WTC11 (cell line): ENCODE data around the gene DNAH11. TPM values are rescaled to one million over a fixed set of nuclear protein-coding genes. Genes with fewer than 3 reads are reported as not detected.

Source experiments
- ATAC-seq: fragments of 200-7000 bp; cut with Tn5 transposase; 2 replicates; pipeline ENCODE4 v1.10.0; 2021; ENCODE audit warnings: mild to moderate bottlenecking, moderate library complexity
- CTCF ChIA-PET: fragments of 300-600 bp; sonication (Branson Sonifier 250); formaldehyde crosslinking; loops from one replicate; lab custom pipeline; 2021; ENCODE audit warnings: antibody characterized with exemption; lab: Charles Lee
- POLR2A ChIA-PET: fragments of 350-600 bp; sonication (Branson Sonifier 250); formaldehyde crosslinking; loops from one replicate; lab custom pipeline; 2021; ENCODE audit warnings: antibody characterized with exemption; lab: Charles Lee
- DNase-seq: peaks from one replicate; pipeline ENCODE4 v3.0.0; 2021; ENCODE audit warnings: low spot score
- H3K27ac Mint-ChIP-seq: 2 replicates; pipeline ENCODE4 v1.8.0; 2021; ENCODE audit warnings: mixed read lengths
- H3K27me3 Mint-ChIP-seq: 2 replicates; pipeline ENCODE4 v1.8.0; 2021; ENCODE audit warnings: low read depth, mild to moderate bottlenecking, moderate library complexity, mixed read lengths
- H3K36me3 Mint-ChIP-seq: 2 replicates; pipeline ENCODE4 v1.8.0; 2021; ENCODE audit warnings: mixed read lengths
- H3K4me1 Mint-ChIP-seq: 2 replicates; pipeline ENCODE4 v1.8.0; 2022; ENCODE audit warnings: mixed read lengths
- H3K4me3 Mint-ChIP-seq: 2 replicates; pipeline ENCODE4 v1.8.0; 2021; ENCODE audit warnings: mild to moderate bottlenecking, moderate library complexity, mixed read lengths
- H3K9me3 Mint-ChIP-seq: 2 replicates; pipeline ENCODE4 v1.8.0; 2021; ENCODE audit warnings: mixed read lengths
- ATF1 ChIP-seq: sonication (generic); formaldehyde crosslinking; IDR thresholded peaks from 2 replicates; pipeline ENCODE4 v1.8.1; 2023; ENCODE audit warnings: mild to moderate bottlenecking, moderate library complexity, missing genetic modification reagents
- CBFB ChIP-seq: sonication (generic); formaldehyde crosslinking; IDR thresholded peaks from 2 replicates; pipeline ENCODE4 v1.8.1; 2022; ENCODE audit warnings: mild to moderate bottlenecking, low read depth, missing genetic modification reagents
- CREB1 ChIP-seq: sonication (generic); formaldehyde crosslinking; IDR thresholded peaks from 2 replicates; pipeline ENCODE4 v1.8.0; 2023; ENCODE audit warnings: mild to moderate bottlenecking, missing genetic modification reagents
- CREM ChIP-seq: sonication (generic); formaldehyde crosslinking; IDR thresholded peaks from 2 replicates; pipeline ENCODE4 v1.8.1; 2022; ENCODE audit warnings: mild to moderate bottlenecking, missing genetic modification reagents, moderate library complexity
- ELF4 ChIP-seq: sonication (generic); formaldehyde crosslinking; IDR thresholded peaks from 2 replicates; pipeline ENCODE4 v1.8.1; 2022; ENCODE audit warnings: low read depth, mild to moderate bottlenecking, moderate library complexity, missing genetic modification reagents
- EMX1 ChIP-seq: fragments of 250-450 bp; sonication (Bioruptor Pico); IDR thresholded peaks from 2 replicates; pipeline ENCODE4 v1.8.0; 2021; ENCODE audit warnings: mild to moderate bottlenecking
- ETV6 ChIP-seq: sonication (generic); formaldehyde crosslinking; IDR thresholded peaks from 2 replicates; pipeline ENCODE4 v1.8.1; 2022; ENCODE audit warnings: mild to moderate bottlenecking, missing genetic modification reagents
- FOXK1 ChIP-seq: sonication (generic); formaldehyde crosslinking; IDR thresholded peaks from 2 replicates; pipeline ENCODE4 v1.8.0; 2022; ENCODE audit warnings: mild to moderate bottlenecking, moderate library complexity, missing genetic modification reagents
- GABPB1 ChIP-seq: sonication (generic); formaldehyde crosslinking; IDR thresholded peaks from 2 replicates; pipeline ENCODE4 v1.8.1; 2023; ENCODE audit warnings: mild to moderate bottlenecking, missing genetic modification reagents
- GTF2I ChIP-seq: fragments of 250-450 bp; sonication (Bioruptor Pico); conservative IDR thresholded peaks from 2 replicates; pipeline ENCODE4 v1.4.0; 2021; ENCODE audit warnings: mild to moderate bottlenecking
- JAZF1 ChIP-seq: fragments of 250-450 bp; sonication (Bioruptor Pico); IDR thresholded peaks from 2 replicates; pipeline ENCODE4 v1.9.0; 2021; ENCODE audit warnings: moderate library complexity, mild to moderate bottlenecking, inconsistent platforms
- KAT7 ChIP-seq: sonication (generic); formaldehyde crosslinking; IDR thresholded peaks from 2 replicates; pipeline ENCODE4 v1.8.1; 2023; ENCODE audit warnings: missing genetic modification reagents, mild to moderate bottlenecking, borderline replicate concordance
- MXD4 ChIP-seq: fragments of 250-450 bp; sonication (Bioruptor Pico); IDR thresholded peaks from 2 replicates; pipeline ENCODE4 v1.8.0; 2021; ENCODE audit warnings: mild to moderate bottlenecking, moderate library complexity, borderline replicate concordance
- MYBL2 ChIP-seq: sonication (generic); formaldehyde crosslinking; IDR thresholded peaks from 2 replicates; pipeline ENCODE4 v1.8.1; 2023; ENCODE audit warnings: mild to moderate bottlenecking, moderate library complexity, missing genetic modification reagents
- NFYB ChIP-seq: sonication (generic); formaldehyde crosslinking; conservative IDR thresholded peaks from 2 replicates; pipeline ENCODE4 v1.8.0; 2022; ENCODE audit warnings: low read depth, missing genetic modification reagents
- OVOL2 ChIP-seq: fragments of 250-450 bp; sonication (Bioruptor Pico); IDR thresholded peaks from 2 replicates; pipeline ENCODE4 v1.9.0; 2021; ENCODE audit warnings: mild to moderate bottlenecking, borderline replicate concordance
- PRRX2 ChIP-seq: fragments of 250-450 bp; sonication (Bioruptor Pico); IDR thresholded peaks from 2 replicates; pipeline ENCODE4 v1.8.0; 2021; ENCODE audit warnings: mild to moderate bottlenecking
- SMAD4 ChIP-seq: sonication (generic); formaldehyde crosslinking; IDR thresholded peaks from 2 replicates; pipeline ENCODE4 v1.8.0; 2022; ENCODE audit warnings: mild to moderate bottlenecking, missing genetic modification reagents
- TP53 ChIP-seq: sonication (generic); formaldehyde crosslinking; IDR thresholded peaks from 2 replicates; pipeline ENCODE4 v1.8.1; 2023; ENCODE audit warnings: mild to moderate bottlenecking, missing genetic modification reagents
- ZBTB21 ChIP-seq: sonication (generic); formaldehyde crosslinking; IDR thresholded peaks from 2 replicates; pipeline ENCODE4 v1.8.1; 2023; ENCODE audit warnings: mild to moderate bottlenecking, missing genetic modification reagents, borderline replicate concordance
- ZNF232 ChIP-seq: sonication (generic); formaldehyde crosslinking; IDR thresholded peaks from 2 replicates; pipeline ENCODE4 v1.8.0; 2022; ENCODE audit warnings: mild to moderate bottlenecking, missing genetic modification reagents
- ZNF425 ChIP-seq: fragments of 250-450 bp; sonication (Bioruptor Pico); conservative IDR thresholded peaks from 2 replicates; pipeline ENCODE4 v1.9.0; 2021; ENCODE audit warnings: mild to moderate bottlenecking
- ZSCAN18 ChIP-seq: fragments of 250-450 bp; sonication (Bioruptor Pico); IDR thresholded peaks from 2 replicates; pipeline ENCODE4 v2.1.2; 2022; ENCODE audit warnings: mild to moderate bottlenecking, moderate library complexity
- total RNA-seq: library from RNA; stranded (reverse); gene quantifications from 3 replicates; pipeline ENCODE4 v1.2.3, GENCODE V29; 2021
- TF ChIP-seq, protein P1 (sequence below): sonication (generic); formaldehyde crosslinking; IDR thresholded peaks from 2 replicates; pipeline ENCODE4 v1.8.1; 2022; ENCODE audit warnings: missing genetic modification reagents, borderline replicate concordance
- TF ChIP-seq, protein P2 (sequence below): sonication (generic); formaldehyde crosslinking; IDR thresholded peaks from 2 replicates; pipeline ENCODE4 v1.8.0; 2022; ENCODE audit warnings: mild to moderate bottlenecking, missing genetic modification reagents

The DNAH11 gene
- total RNA-seq, 1 experiment from 2014 or later: 6.4 TPM

DNA sequence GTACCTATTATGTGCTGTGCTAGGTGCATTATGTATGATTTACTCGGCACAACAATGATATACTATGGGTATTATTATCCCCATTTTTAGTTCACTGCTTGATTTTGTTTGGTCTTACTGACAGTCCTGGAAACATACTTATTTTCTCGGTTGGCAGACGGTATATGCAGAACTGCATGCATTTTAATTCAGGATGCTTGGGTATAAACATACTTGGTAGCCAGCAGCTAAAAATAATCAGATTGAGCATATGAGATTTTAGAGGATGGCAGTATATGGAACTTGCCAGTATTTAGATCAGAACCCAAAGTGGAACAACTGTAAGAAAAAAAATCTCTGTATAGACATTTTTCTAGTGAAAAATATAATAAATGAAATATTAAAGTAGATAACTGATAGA lies 163.3 kb downstream of the DNAH11 start:
- Mint-ChIP-seq H3K9me3 (no peaks in the 10 kb centered on the region), H3K27me3 (no peaks in the 10 kb centered on the region), H3K4me1 (peaks cover 6% of the 10 kb centered on the region), H3K4me3 (no peak overlapping the region), H3K27ac (no peak overlapping the region), H3K36me3 (peaks cover 2% of the 10 kb centered on the region; the same call in 1 of the 2 replicates)
- POLR2A ChIA-PET: no interaction called here
- ATAC-seq (no peak), DNase-seq (no peak)
- CTCF ChIA-PET: no interaction called here
- TF ChIP-seq OVOL2: no peak
- no peak for TF ChIP-seq ZNF425
- no peak for TF ChIP-seq MYBL2
- TF ChIP-seq ZNF232 (CRISPR knock-in tag): no peak
- no peak for TF ChIP-seq KAT7 (CRISPR knock-in tag)
- no peak for TF ChIP-seq CBFB (CRISPR knock-in tag)
- TF ChIP-seq CREB1 (CRISPR knock-in tag): no peak
- TF ChIP-seq ETV6 (CRISPR knock-in tag): no peak
- no peak for TF ChIP-seq GABPB1 (CRISPR knock-in tag)
- no peak for TF ChIP-seq SMAD4 (CRISPR knock-in tag)
- TF ChIP-seq, protein P1, sequence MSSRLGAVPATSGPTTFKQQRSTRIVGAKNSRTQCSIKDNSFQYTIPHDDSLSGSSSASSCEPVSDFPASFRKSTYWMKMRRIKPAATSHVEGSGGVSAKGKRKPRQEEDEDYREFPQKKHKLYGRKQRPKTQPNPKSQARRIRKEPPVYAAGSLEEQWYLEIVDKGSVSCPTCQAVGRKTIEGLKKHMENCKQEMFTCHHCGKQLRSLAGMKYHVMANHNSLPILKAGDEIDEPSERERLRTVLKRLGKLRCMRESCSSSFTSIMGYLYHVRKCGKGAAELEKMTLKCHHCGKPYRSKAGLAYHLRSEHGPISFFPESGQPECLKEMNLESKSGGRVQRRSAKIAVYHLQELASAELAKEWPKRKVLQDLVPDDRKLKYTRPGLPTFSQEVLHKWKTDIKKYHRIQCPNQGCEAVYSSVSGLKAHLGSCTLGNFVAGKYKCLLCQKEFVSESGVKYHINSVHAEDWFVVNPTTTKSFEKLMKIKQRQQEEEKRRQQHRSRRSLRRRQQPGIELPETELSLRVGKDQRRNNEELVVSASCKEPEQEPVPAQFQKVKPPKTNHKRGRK (CRISPR knock-in tag): no peak
- TF ChIP-seq JAZF1 (CRISPR knock-in tag): no peak
- no peak for TF ChIP-seq CREM (CRISPR knock-in tag)
- no peak for TF ChIP-seq NFYB
- no peak for TF ChIP-seq TP53
- TF ChIP-seq ATF1 (CRISPR knock-in tag): no peak
- TF ChIP-seq MXD4 (CRISPR knock-in tag): no peak
- TF ChIP-seq PRRX2 (CRISPR knock-in tag): no peak
- TF ChIP-seq EMX1: no peak
- TF ChIP-seq, protein P2, sequence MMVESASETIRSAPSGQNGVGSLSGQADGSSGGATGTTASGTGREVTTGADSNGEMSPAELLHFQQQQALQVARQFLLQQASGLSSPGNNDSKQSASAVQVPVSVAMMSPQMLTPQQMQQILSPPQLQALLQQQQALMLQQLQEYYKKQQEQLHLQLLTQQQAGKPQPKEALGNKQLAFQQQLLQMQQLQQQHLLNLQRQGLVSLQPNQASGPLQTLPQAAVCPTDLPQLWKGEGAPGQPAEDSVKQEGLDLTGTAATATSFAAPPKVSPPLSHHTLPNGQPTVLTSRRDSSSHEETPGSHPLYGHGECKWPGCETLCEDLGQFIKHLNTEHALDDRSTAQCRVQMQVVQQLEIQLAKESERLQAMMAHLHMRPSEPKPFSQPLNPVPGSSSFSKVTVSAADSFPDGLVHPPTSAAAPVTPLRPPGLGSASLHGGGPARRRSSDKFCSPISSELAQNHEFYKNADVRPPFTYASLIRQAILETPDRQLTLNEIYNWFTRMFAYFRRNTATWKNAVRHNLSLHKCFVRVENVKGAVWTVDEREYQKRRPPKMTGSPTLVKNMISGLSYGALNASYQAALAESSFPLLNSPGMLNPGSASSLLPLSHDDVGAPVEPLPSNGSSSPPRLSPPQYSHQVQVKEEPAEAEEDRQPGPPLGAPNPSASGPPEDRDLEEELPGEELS: no peak

- peaks cover 6% of the 10 kb centered on the region for H3K4me1 Mint-ChIP-seq
- H3K27ac Mint-ChIP-seq: no peak overlapping the region
- no peak for TF ChIP-seq ZSCAN18 (CRISPR knock-in tag)
- TF ChIP-seq FOXK1 (CRISPR knock-in tag): no peak
- TF ChIP-seq ELF4 (CRISPR knock-in tag): no peak
- TF ChIP-seq GTF2I (CRISPR knock-in tag): no peak
- no peak for TF ChIP-seq ZBTB21 (CRISPR knock-in tag)
- H3K36me3 Mint-ChIP-seq: peaks cover 2% of the 10 kb centered on the region; the same call in 1 of the 2 replicates
- DNase-seq (no peak), ATAC-seq (no peak)
- H3K9me3 Mint-ChIP-seq: no peaks in the 10 kb centered on the region
- POLR2A ChIA-PET: no interaction called here
- no peak overlapping the region for H3K4me3 Mint-ChIP-seq
- H3K27me3 Mint-ChIP-seq: no peaks in the 10 kb centered on the region
- CTCF ChIA-PET: interaction anchor here (2.7 kb wide), 1 partner anchor 60 kb away, joined by 6 read pairs; no protein-coding TSS in a partner anchor
Measured at GRCh38 chr7:21707566-21707965, 164.7 kb downstream of the DNAH11 start.
